Type B pancreatic cell (in vitro differentiated cells): ENCODE measurements around the gene EYS. TPM values are rescaled to one million over a fixed set of nuclear protein-coding genes. Genes with fewer than 3 reads are reported as not detected.

Source experiments
- DNase-seq: peaks from one replicate; pipeline ENCODE4 v3.0.0; 2021; ENCODE audit warnings: mixed read lengths; ENCODE audit not compliant: unreplicated experiment; ENCODE audit errors: extremely low spot score
- H3K27ac Mint-ChIP-seq: 2 replicates; pipeline ENCODE4 v1.8.0; 2021; ENCODE audit warnings: mild to moderate bottlenecking, mixed read lengths
- H3K27me3 Mint-ChIP-seq: 2 replicates; pipeline ENCODE4 v1.8.0; 2021; ENCODE audit warnings: mixed read lengths
- H3K36me3 Mint-ChIP-seq: 2 replicates; pipeline ENCODE4 v1.8.0; 2021; ENCODE audit warnings: mixed read lengths
- H3K4me1 Mint-ChIP-seq: one replicate; pipeline ENCODE4 v1.8.0; 2021; ENCODE audit warnings: mixed read lengths; ENCODE audit not compliant: unreplicated experiment
- H3K4me3 Mint-ChIP-seq: 2 replicates; pipeline ENCODE4 v1.8.0; 2021; ENCODE audit warnings: mild to moderate bottlenecking, mixed read lengths
- H3K9me3 Mint-ChIP-seq: 2 replicates; pipeline ENCODE4 v1.8.0; 2021; ENCODE audit warnings: mixed read lengths
- CTCF ChIP-seq: fragments of 200-600 bp; sonication (generic); conservative IDR thresholded peaks from 2 replicates; pipeline ENCODE4 v1.5.0; 2021; ENCODE audit warnings: antibody characterized with exemption, mild to moderate bottlenecking
- total RNA-seq: library from RNA; stranded (reverse); gene quantifications from 2 replicates; pipeline ENCODE4 v1.2.1, GENCODE V29; 2021; ENCODE audit warnings: low replicate concordance

The EYS gene
- total RNA-seq, 1 donor from 2014 or later: 1.5 TPM

- no peak for TF ChIP-seq CTCF
These were observed 928.9 kb downstream of the EYS start for GRCh38 chr6:64777941-64778785.

DNA sequence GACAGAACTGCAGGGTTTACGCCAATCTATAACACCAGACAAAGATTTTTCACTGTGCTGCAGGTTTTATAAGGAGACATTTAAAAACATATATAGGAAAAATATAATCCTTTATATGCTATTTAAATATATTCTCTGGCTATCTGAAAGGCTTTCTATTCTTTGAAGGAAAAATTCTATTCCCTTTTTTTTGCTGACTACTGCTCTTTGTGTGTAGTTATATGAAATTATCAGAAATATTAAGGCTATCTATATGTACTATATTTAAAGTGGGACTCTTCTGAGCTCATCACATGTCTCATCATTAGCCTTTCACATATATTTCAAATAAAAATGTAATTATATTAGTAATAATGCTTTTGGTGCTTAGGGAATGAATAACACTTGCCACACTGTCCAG is 930.7 kb downstream of the EYS start:
- Mint-ChIP-seq H3K27me3 (no peaks in the 10 kb centered on the region), H3K36me3 (peaks cover 4% of the 10 kb centered on the region), H3K27ac (no peak overlapping the region), H3K4me1 (peaks cover 9% of the 10 kb centered on the region), H3K4me3 (no peak overlapping the region), H3K9me3 (peaks cover 6% of the 10 kb centered on the region)
- DNase-seq: no peak
- TF ChIP-seq CTCF: no peak

More at GRCh38 chr6:64777941-64778785, 928.9 kb downstream of the EYS start:
- Mint-ChIP-seq H3K4me3 (peak overlapping the region; percentile 30), H3K9me3 (peaks cover 6% of the 10 kb centered on the region), H3K4me1 (peaks cover 9% of the 10 kb centered on the region), H3K27me3 (no peaks in the 10 kb centered on the region), H3K36me3 (peaks cover 4% of the 10 kb centered on the region), H3K27ac (peak overlapping the region; percentile 44)
- DNase-seq: no peak

GRCh38 chr6:64774881-64775280 is 932.1 kb downstream of the EYS start:
- H3K36me3 Mint-ChIP-seq: peaks cover 4% of the 10 kb centered on the region
- peaks cover 6% of the 10 kb centered on the region for H3K9me3 Mint-ChIP-seq
- no peak overlapping the region for H3K4me3 Mint-ChIP-seq
- H3K27ac Mint-ChIP-seq: no peak overlapping the region
- no peak for TF ChIP-seq CTCF
- no peaks in the 10 kb centered on the region for H3K27me3 Mint-ChIP-seq
- peaks cover 9% of the 10 kb centered on the region for H3K4me1 Mint-ChIP-seq
- DNase-seq: no peak

- no peaks in the 10 kb centered on the region for H3K9me3 Mint-ChIP-seq
- H3K27ac Mint-ChIP-seq: no peak overlapping the region
These were observed 956.1 kb downstream of the EYS start for GRCh38 chr6:64750910-64751309.

GRCh38 chr6:64737418-64737817 is 969.6 kb downstream of the EYS start:
- no peak for DNase-seq
- TF ChIP-seq CTCF: no peak
- H3K36me3 Mint-ChIP-seq: no peaks in the 10 kb centered on the region
- no peaks in the 10 kb centered on the region for H3K4me1 Mint-ChIP-seq
- H3K27me3 Mint-ChIP-seq: no peaks in the 10 kb centered on the region
- no peak overlapping the region for H3K4me3 Mint-ChIP-seq
- H3K9me3 Mint-ChIP-seq: no peaks in the 10 kb centered on the region
- no peak overlapping the region for H3K27ac Mint-ChIP-seq

More at GRCh38 chr6:64750910-64751309, 956.1 kb downstream of the EYS start:
- DNase-seq: no peak
- H3K4me3 Mint-ChIP-seq: no peak overlapping the region
- TF ChIP-seq CTCF: no peak
- no peaks in the 10 kb centered on the region for H3K4me1 Mint-ChIP-seq
- no peaks in the 10 kb centered on the region for H3K36me3 Mint-ChIP-seq
- H3K27me3 Mint-ChIP-seq: no peaks in the 10 kb centered on the region
